ENCODE measurements around the gene IGFBP7.

Gene IGFBP7

GRCh38 chr4:57109847-57110639, at the start of gene IGFBP7:
Gene IGFBP7 (minus strand): TSS chr4:57110385. CDS start chr4:57110351, 34 bp downstream.
- DNase-seq, result no peak

GRCh38 chr4:57159866-57160265, 49.7 kb upstream of the IGFBP7 start:
- no peak for DNase-seq

- DNase-seq, result no peak
Measured at GRCh38 chr4:57158762-57159161, 48.6 kb upstream of the IGFBP7 start.

GRCh38 chr4:57158221-57158620, 48.0 kb upstream of the IGFBP7 start:
- no peak for DNase-seq

- DNase-seq, result no peak
Measured at GRCh38 chr4:57157596-57158137, 47.5 kb upstream of the IGFBP7 start.

GRCh38 chr4:57156242-57156990, 46.2 kb upstream of the IGFBP7 start:
- DNase-seq, result no peak

GRCh38 chr4:57154926-57155325, 44.7 kb upstream of the IGFBP7 start:
- DNase-seq, result no peak

- no peak for DNase-seq
Measured at GRCh38 chr4:57154191-57154590, 44.0 kb upstream of the IGFBP7 start.

- DNase-seq, result no peak
Measured at GRCh38 chr4:57153207-57153606, 43.0 kb upstream of the IGFBP7 start.

GRCh38 chr4:57151481-57151880, 41.3 kb upstream of the IGFBP7 start:
- DNase-seq, result no peak

- no peak for DNase-seq
Measured at GRCh38 chr4:57149833-57150232, 39.6 kb upstream of the IGFBP7 start.

- DNase-seq, result no peak
Measured at GRCh38 chr4:57148831-57149505, 38.8 kb upstream of the IGFBP7 start.

GRCh38 chr4:57148177-57148576, 38.0 kb upstream of the IGFBP7 start:
- DNase-seq, result no peak

- DNase-seq, result no peak
Measured at GRCh38 chr4:57147335-57148060, 37.3 kb upstream of the IGFBP7 start.

- DNase-seq, result no peak
Measured at GRCh38 chr4:57146444-57146843, 36.3 kb upstream of the IGFBP7 start.

GRCh38 chr4:57144466-57144865, 34.3 kb upstream of the IGFBP7 start:
- DNase-seq, result no peak

GRCh38 chr4:57139783-57140182, 29.6 kb upstream of the IGFBP7 start:
- no peak for DNase-seq

- DNase-seq, result no peak
Measured at GRCh38 chr4:57137261-57137660, 27.1 kb upstream of the IGFBP7 start.

GRCh38 chr4:57136281-57136680, 26.1 kb upstream of the IGFBP7 start:
- no peak for DNase-seq

GRCh38 chr4:57132743-57133137, 22.6 kb upstream of the IGFBP7 start:
- no peak for DNase-seq

- DNase-seq, result no peak
Measured at GRCh38 chr4:57131849-57132742, 21.9 kb upstream of the IGFBP7 start.

GRCh38 chr4:57129477-57129876, 19.3 kb upstream of the IGFBP7 start:
- no peak for DNase-seq

Data from NCI-H1436 treated with DMSO at 0.1 percent for 48 hours (cell line).